A673 (cell line): Measurements from ENCODE around the gene PLCB4. TPM values are rescaled to one million over a fixed set of nuclear protein-coding genes. Genes with fewer than 3 reads are reported as not detected.

Experiments used
- BruUV-seq: library from RNA; stranded (reverse); fragments of 400-500 nt; replicated peaks from 2 replicates; lab custom pipeline; 2021; lab: Mats Ljungman, UMichigan
- CTCF ChIA-PET: fragments of 300-600 bp; sonication (Branson Sonifier 250); formaldehyde crosslinking; loops from one replicate; lab custom pipeline; 2022; ENCODE audit warnings: antibody characterized with exemption; lab: Charles Lee
- POLR2A ChIA-PET: fragments of 300-600 bp; sonication (Branson Sonifier 250); formaldehyde crosslinking; loops from one replicate; lab custom pipeline; 2022; ENCODE audit warnings: antibody characterized with exemption; ENCODE audit not compliant: low non-redundant PET; lab: Charles Lee
- DNase-seq: peaks from one replicate; pipeline ENCODE4 v3.0.0-alpha.2; 2015; ENCODE audit warnings: low spot score
- H3K27ac ChIP-seq: fragments of 200-600 bp; sonication (generic); 2 replicates; pipeline ENCODE4 v1.5.1; 2016; ENCODE audit warnings: mixed run types, low read depth, mild to moderate bottlenecking, mixed read lengths, antibody characterized with exemption, low read length; ENCODE audit not compliant: poor library complexity, severe bottlenecking
- H3K27me3 ChIP-seq: fragments of 200-600 bp; sonication (generic); replicated peaks from 2 replicates; pipeline ENCODE4 v1.6.1; 2017; ENCODE audit warnings: mixed run types, low read depth, mild to moderate bottlenecking, mixed read lengths, antibody characterized with exemption, low read length; ENCODE audit not compliant: insufficient read depth, poor library complexity
- H3K36me3 ChIP-seq: fragments of 200-600 bp; sonication (generic); 2 replicates; pipeline ENCODE4 v1.6.1; 2016; ENCODE audit warnings: mixed run types, mild to moderate bottlenecking, mixed read lengths, antibody characterized with exemption, low read length; ENCODE audit not compliant: insufficient read depth, poor library complexity, severe bottlenecking
- H3K4me1 ChIP-seq: fragments of 200-600 bp; sonication (generic); 2 replicates; pipeline ENCODE4 v1.6.1; 2017; ENCODE audit warnings: mixed run types, mild to moderate bottlenecking, mixed read lengths, antibody characterized with exemption, low read length; ENCODE audit not compliant: insufficient read depth, poor library complexity, severe bottlenecking
- H3K4me3 ChIP-seq: fragments of 200-600 bp; sonication (generic); 2 replicates; pipeline ENCODE4 v1.5.1; 2016; ENCODE audit warnings: low read depth, mixed run types, mild to moderate bottlenecking, mixed read lengths, low read length; ENCODE audit not compliant: poor library complexity, severe bottlenecking
- H3K9me3 ChIP-seq: fragments of 200-600 bp; sonication (generic); 2 replicates; pipeline ENCODE4 v1.6.1; 2016; ENCODE audit warnings: mixed run types, low read depth, mild to moderate bottlenecking, mixed read lengths, antibody characterized with exemption, low read length; ENCODE audit not compliant: poor library complexity, severe bottlenecking
- EZH2 ChIP-seq: fragments of 200-600 bp; sonication (generic); IDR thresholded peaks from 2 replicates; pipeline ENCODE4 v1.6.1; 2017; ENCODE audit warnings: borderline replicate concordance, low read depth, mild to moderate bottlenecking, mixed read lengths, antibody characterized with exemption, low read length; ENCODE audit not compliant: poor library complexity, severe bottlenecking
- intact Hi-C: fragments of 100-400 bp; cut with micrococcal nuclease; formaldehyde crosslinking; loops from one replicate; pipeline ENCODE4 v1.10.0; 2022; ENCODE audit not compliant: unreplicated experiment
- total RNA-seq: library from RNA; stranded (reverse); gene quantifications from 2 replicates; pipeline ENCODE4 v1.2.3, GENCODE V29; 2021
- TF ChIP-seq, protein P1 (sequence below): fragments of 300-800, 200-600 bp; sonication (generic); conservative IDR thresholded peaks from 2 replicates; pipeline ENCODE4 v1.5.1; 2017; ENCODE audit warnings: low read depth, mild to moderate bottlenecking, antibody characterized with exemption, low read length, moderate library complexity, mixed read lengths

The PLCB4 gene
- total RNA-seq, 1 experiment from 2014 or later, result 6.2 TPM

GRCh38 chr20:9506964-9507369, 438.1 kb downstream of the PLCB4 start:
- peaks cover 33% of the 10 kb centered on the region for H3K27me3 ChIP-seq
- H3K4me1 ChIP-seq, result no peaks in the 10 kb centered on the region
- TF ChIP-seq, protein P1, sequence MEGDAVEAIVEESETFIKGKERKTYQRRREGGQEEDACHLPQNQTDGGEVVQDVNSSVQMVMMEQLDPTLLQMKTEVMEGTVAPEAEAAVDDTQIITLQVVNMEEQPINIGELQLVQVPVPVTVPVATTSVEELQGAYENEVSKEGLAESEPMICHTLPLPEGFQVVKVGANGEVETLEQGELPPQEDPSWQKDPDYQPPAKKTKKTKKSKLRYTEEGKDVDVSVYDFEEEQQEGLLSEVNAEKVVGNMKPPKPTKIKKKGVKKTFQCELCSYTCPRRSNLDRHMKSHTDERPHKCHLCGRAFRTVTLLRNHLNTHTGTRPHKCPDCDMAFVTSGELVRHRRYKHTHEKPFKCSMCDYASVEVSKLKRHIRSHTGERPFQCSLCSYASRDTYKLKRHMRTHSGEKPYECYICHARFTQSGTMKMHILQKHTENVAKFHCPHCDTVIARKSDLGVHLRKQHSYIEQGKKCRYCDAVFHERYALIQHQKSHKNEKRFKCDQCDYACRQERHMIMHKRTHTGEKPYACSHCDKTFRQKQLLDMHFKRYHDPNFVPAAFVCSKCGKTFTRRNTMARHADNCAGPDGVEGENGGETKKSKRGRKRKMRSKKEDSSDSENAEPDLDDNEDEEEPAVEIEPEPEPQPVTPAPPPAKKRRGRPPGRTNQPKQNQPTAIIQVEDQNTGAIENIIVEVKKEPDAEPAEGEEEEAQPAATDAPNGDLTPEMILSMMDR, result no peak
- TF ChIP-seq EZH2, result no peak
- ChIA-PET POLR2A (no interaction called here), CTCF (no interaction called here)
- DNase-seq, result no peak
- intact Hi-C loops, result no loop called here
- H3K27ac ChIP-seq, result no peak overlapping the region
- no peak overlapping the region for H3K4me3 ChIP-seq
- BruUV-seq, result no TSS peak
- no peaks in the 10 kb centered on the region for H3K9me3 ChIP-seq
- no peaks in the 10 kb centered on the region for H3K36me3 ChIP-seq

DNA sequence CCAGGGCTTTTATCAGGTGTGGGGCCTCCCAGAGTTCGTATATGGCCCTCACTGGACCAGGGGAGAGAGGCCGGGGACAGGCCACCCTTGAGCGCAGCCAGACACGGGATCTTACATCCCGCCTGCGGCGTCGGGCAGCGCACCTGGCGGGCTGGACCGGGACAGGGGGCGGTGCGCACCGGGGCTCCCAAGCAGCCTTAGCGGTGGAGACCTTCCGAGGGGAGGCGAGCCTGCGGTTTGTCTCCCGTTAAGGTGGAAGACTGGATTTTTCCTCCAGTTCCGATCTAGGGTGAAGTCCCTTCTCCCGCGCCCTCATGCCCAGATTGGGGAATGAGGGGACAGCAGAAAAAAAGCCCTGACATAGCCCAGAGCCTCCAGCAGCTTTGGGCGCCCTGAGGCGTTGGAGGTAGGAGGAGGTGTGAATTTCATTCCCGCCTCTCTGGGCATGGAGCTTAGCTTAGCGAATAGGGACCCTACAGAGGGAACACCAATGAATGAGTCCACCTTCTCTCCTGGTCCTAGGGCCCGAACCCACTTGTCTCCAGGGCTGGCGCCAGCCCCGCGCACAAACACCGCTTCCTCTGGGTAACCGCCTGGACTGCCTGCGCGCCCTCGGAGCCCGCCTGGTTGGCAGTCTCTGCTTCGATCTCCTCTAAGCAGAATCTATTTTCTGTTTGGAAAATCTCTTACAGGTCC, 438.8 kb downstream of the PLCB4 start:
- DNase-seq, result no peak
- intact Hi-C loops, result no loop called here

DNA sequence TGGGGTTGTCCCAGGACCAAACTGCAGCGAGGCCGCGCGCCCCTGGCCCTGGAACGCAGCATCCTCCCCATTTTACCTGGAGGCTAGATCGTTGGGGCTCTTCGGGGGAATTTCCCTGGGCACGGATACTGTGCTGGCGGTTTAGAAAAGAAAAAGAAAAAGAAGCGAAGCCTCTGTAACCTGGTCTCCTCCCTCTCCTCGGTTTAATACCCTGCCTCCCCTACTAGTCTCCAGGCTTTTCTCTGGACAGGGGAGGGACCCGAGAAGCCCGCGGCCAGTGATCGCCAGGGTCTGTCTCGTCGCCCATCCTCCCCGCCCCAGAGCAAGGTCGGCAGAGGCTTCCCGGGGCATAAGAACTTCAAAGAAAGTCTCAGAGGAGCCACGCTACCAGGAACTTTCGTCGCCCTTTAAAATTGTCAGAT, 439.4 kb downstream of the PLCB4 start:
- DNase-seq, result no peak
- intact Hi-C loops, result no loop called here
- Histone ChIP-seq H3K4me3 (no peak overlapping the region), H3K4me1 (no peaks in the 10 kb centered on the region), H3K9me3 (no peaks in the 10 kb centered on the region), H3K36me3 (no peaks in the 10 kb centered on the region), H3K27ac (no peak overlapping the region), H3K27me3 (peaks cover 46% of the 10 kb centered on the region)
- TF ChIP-seq EZH2, result no peak
- TF ChIP-seq, protein P1, result no peak
- CTCF ChIA-PET, result no interaction called here
- BruUV-seq, result no TSS peak
- POLR2A ChIA-PET, result no interaction called here

More for the DNA sequence above, 438.8 kb downstream of the PLCB4 start:
- Histone ChIP-seq H3K27me3 (peaks cover 41% of the 10 kb centered on the region), H3K4me3 (no peak overlapping the region), H3K27ac (no peak overlapping the region), H3K36me3 (no peaks in the 10 kb centered on the region), H3K9me3 (no peaks in the 10 kb centered on the region), H3K4me1 (no peaks in the 10 kb centered on the region)
- CTCF ChIA-PET, result no interaction called here
- BruUV-seq, result no TSS peak
- TF ChIP-seq EZH2, result no peak
- TF ChIP-seq, protein P1, result no peak
- POLR2A ChIA-PET, result no interaction called here
